Measurements from ENCODE around the gene LIMA1. TPM values are rescaled to one million over a fixed set of nuclear protein-coding genes. Genes with fewer than 3 reads are reported as not detected.
A peak's percentile ranks its signal among the peaks of the same experiment; 100 is the strongest.

Gene LIMA1
- total RNA-seq, 2 experiments from 2014 or later, result 4.6 to 5.1 TPM

DNA sequence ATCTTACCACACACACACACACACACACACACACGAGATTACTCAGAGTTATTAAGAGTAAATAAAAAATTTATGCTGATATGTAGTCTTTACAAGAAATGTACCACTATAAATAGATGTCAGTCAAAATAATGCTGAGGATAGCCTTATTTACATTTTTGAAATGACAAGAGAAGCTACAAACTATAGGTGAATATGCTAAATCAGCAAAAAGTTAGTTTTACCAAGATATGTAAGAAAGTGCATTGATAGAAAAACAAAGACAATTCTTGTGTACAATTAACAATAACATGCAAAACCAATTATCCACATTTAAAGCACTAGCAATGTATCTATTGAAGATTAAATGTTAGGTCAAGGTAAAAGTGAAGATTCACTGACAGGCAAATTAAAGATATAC, 69.3 kb downstream of the LIMA1 start:
- DNase-seq (no peak), ATAC-seq (ENCODE audit: poor library complexity) (no peak)
- intact Hi-C loops (cut with DNase I, micrococcal nuclease), result loop anchor here in 1 of 2 experiments (10.0 kb wide), 1 partner anchor 421 kb away; no protein-coding TSS in a partner anchor
- Histone ChIP-seq H3K4me3 (ENCODE audit: low read length) (no peak overlapping the region), H3K4me1 (ENCODE audit: insufficient read depth, low read length) (peaks cover 45% of the 10 kb centered on the region), H3K36me3 (ENCODE audit: insufficient read depth, low read length) (peaks cover 7% of the 10 kb centered on the region), H3K27ac (ENCODE audit: low read depth in 1 of 2, low read length in 2 of 2) (peak overlapping the region in 1 of 2 donors; percentile 57), H3K9me3 (ENCODE audit: control insufficient read depth in 1 of 2, insufficient read depth in 1 of 2, low read length in 2 of 2) (no peaks in the 10 kb centered on the region), H3K27me3 (ENCODE audit: control insufficient read depth in 1 of 2, insufficient read depth in 2 of 2, low read length in 2 of 2) (no peaks in the 10 kb centered on the region)
- TF ChIP-seq, protein P1, sequence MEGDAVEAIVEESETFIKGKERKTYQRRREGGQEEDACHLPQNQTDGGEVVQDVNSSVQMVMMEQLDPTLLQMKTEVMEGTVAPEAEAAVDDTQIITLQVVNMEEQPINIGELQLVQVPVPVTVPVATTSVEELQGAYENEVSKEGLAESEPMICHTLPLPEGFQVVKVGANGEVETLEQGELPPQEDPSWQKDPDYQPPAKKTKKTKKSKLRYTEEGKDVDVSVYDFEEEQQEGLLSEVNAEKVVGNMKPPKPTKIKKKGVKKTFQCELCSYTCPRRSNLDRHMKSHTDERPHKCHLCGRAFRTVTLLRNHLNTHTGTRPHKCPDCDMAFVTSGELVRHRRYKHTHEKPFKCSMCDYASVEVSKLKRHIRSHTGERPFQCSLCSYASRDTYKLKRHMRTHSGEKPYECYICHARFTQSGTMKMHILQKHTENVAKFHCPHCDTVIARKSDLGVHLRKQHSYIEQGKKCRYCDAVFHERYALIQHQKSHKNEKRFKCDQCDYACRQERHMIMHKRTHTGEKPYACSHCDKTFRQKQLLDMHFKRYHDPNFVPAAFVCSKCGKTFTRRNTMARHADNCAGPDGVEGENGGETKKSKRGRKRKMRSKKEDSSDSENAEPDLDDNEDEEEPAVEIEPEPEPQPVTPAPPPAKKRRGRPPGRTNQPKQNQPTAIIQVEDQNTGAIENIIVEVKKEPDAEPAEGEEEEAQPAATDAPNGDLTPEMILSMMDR (IDR thresholded peaks at IDR 0.05), result no peak
- peak overlapping the region; percentile 90 for H3K27ac Mint-ChIP-seq
- H3K27me3 Mint-ChIP-seq, result no peaks in the 10 kb centered on the region
- H3K36me3 Mint-ChIP-seq (ENCODE audit: low read depth), result no peaks in the 10 kb centered on the region
- CTCF ChIA-PET, result no interaction called here
- H3K4me3 Mint-ChIP-seq, result no peak overlapping the region
- H3K9me3 Mint-ChIP-seq, result no peaks in the 10 kb centered on the region
- H3K4me1 Mint-ChIP-seq (ENCODE audit: low read depth), result peaks cover 53% of the 10 kb centered on the region
- POLR2A ChIA-PET, result interaction anchor here (4.5 kb wide), 1 partner anchor 9 kb away, joined by 57 read pairs; no protein-coding TSS in a partner anchor

DNA sequence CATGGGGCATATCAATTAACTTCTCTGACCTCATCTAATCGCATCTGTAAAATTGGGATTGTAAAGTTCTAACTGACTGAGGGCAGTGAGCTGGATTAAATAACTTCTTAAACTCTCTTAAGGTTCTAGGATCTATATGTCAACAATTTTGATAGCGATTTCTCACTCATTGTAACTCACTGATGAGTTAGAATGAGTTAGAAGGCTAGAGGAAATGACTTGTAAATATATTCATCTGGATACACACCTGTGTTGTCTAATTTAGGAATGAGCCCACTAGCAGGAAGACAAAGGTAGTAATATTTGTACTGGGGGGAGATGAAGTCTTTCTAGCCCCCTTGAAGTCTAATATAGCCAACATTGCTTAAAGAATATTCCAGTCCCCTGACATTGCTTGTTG, 69.9 kb downstream of the LIMA1 start:
- Mint-ChIP-seq H3K27ac (peak overlapping the region; percentile 90), H3K4me3 (no peak overlapping the region), H3K4me1 (ENCODE audit: low read depth) (peaks cover 50% of the 10 kb centered on the region), H3K36me3 (ENCODE audit: low read depth) (no peaks in the 10 kb centered on the region), H3K9me3 (no peaks in the 10 kb centered on the region), H3K27me3 (no peaks in the 10 kb centered on the region)
- no peaks in the 10 kb centered on the region for H3K27me3 ChIP-seq (ENCODE audit: control insufficient read depth in 1 of 2, insufficient read depth in 2 of 2, low read length in 2 of 2)
- H3K36me3 ChIP-seq (ENCODE audit: insufficient read depth, low read length), result peaks cover 9% of the 10 kb centered on the region
- peaks cover 45% of the 10 kb centered on the region for H3K4me1 ChIP-seq (ENCODE audit: insufficient read depth, low read length)
- no peak overlapping the region for H3K4me3 ChIP-seq (ENCODE audit: low read length)
- H3K9me3 ChIP-seq (ENCODE audit: control insufficient read depth in 1 of 2, insufficient read depth in 1 of 2, low read length in 2 of 2), result no peaks in the 10 kb centered on the region
- peak overlapping the region in 1 of 2 donors; percentile 57 for H3K27ac ChIP-seq (ENCODE audit: low read depth in 1 of 2, low read length in 2 of 2)
- no peak for ATAC-seq (ENCODE audit: poor library complexity)
- intact Hi-C loops (cut with DNase I, micrococcal nuclease), result loop anchor here in 1 of 2 experiments (10.0 kb wide), 1 partner anchor 421 kb away; no protein-coding TSS in a partner anchor
- CTCF ChIA-PET, result no interaction called here
- POLR2A ChIA-PET, result interaction anchor here (4.5 kb wide), 1 partner anchor 9 kb away, joined by 57 read pairs; no protein-coding TSS in a partner anchor
- TF ChIP-seq, protein P1 (IDR thresholded peaks at IDR 0.05), result no peak
- DNase-seq, result no peak

DNA sequence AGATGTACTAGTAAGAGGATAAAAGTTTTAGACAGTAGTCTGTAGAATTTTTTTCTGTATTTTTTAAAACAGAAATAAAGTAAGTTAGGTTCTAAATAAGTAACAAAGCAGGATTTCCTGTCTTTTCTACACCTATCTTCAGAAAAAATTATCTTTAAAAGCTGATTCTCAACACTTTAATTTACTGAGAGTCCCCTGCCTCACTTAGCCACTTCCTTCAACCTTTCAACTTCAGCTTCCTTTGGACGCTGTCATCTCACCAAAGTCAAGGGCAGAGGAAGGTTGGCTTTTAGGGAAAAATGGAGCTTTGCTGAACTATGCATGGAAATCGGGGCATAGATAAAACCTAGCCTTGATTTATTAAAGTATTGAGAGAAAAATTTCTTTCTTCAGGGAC, 71.3 kb downstream of the LIMA1 start:
- ChIA-PET POLR2A (interaction anchor here (0.6 to 4.5 kb wide), 7 partner anchors 11 to 223 kb away, joined by 3 to 57 read pairs (median 5); partner anchors contain the start of genes COX14 and LIMA1), CTCF (interaction anchor here (1.6 kb wide), 1 partner anchor 9 kb away, joined by 6 read pairs; no protein-coding TSS in a partner anchor)
- DNase-seq (peak in 2 of 14 experiments; percentile 23 to 59), ATAC-seq (ENCODE audit: poor library complexity) (peak; percentile 48)
- Mint-ChIP-seq H3K4me3 (peak overlapping the region; percentile 47), H3K36me3 (ENCODE audit: low read depth) (no peaks in the 10 kb centered on the region), H3K27me3 (no peaks in the 10 kb centered on the region), H3K9me3 (no peaks in the 10 kb centered on the region), H3K4me1 (ENCODE audit: low read depth) (peaks cover 44% of the 10 kb centered on the region), H3K27ac (peak overlapping the region; percentile 90)
- Histone ChIP-seq H3K4me3 (ENCODE audit: low read length) (no peak overlapping the region), H3K27me3 (ENCODE audit: control insufficient read depth in 1 of 2, insufficient read depth in 2 of 2, low read length in 2 of 2) (no peaks in the 10 kb centered on the region), H3K9me3 (ENCODE audit: control insufficient read depth in 1 of 2, insufficient read depth in 1 of 2, low read length in 2 of 2) (no peaks in the 10 kb centered on the region), H3K36me3 (ENCODE audit: insufficient read depth, low read length) (peaks cover 5% of the 10 kb centered on the region), H3K27ac (ENCODE audit: low read depth in 1 of 2, low read length in 2 of 2) (peak overlapping the region; percentile 51 to 80), H3K4me1 (ENCODE audit: insufficient read depth, low read length) (peaks cover 34% of the 10 kb centered on the region)
- TF ChIP-seq, protein P1 (IDR thresholded peaks at IDR 0.05), result no peak
- intact Hi-C loops (cut with DNase I, micrococcal nuclease), result loop anchor here in 1 of 2 experiments (10.0 kb wide), 1 partner anchor 423 kb away; no protein-coding TSS in a partner anchor
